Limb (tissue), 2 donors: ENCODE data around the gene EML4.
A peak's percentile ranks its signal among the peaks of the same experiment; 100 is the strongest.
"Not testable (repeated sequence)": the region's sequence is repeated elsewhere in the genome, so short reads cannot be mapped to it uniquely, and the experiment has no call there.

ENCODE experiments used
- DNase-seq, 2 donors: peaks; one replicate each; pipeline ENCODE4 v3.0.0-alpha.2; 2016; ENCODE audit errors: extremely low spot score in 2 of 2

Gene EML4

DNA sequence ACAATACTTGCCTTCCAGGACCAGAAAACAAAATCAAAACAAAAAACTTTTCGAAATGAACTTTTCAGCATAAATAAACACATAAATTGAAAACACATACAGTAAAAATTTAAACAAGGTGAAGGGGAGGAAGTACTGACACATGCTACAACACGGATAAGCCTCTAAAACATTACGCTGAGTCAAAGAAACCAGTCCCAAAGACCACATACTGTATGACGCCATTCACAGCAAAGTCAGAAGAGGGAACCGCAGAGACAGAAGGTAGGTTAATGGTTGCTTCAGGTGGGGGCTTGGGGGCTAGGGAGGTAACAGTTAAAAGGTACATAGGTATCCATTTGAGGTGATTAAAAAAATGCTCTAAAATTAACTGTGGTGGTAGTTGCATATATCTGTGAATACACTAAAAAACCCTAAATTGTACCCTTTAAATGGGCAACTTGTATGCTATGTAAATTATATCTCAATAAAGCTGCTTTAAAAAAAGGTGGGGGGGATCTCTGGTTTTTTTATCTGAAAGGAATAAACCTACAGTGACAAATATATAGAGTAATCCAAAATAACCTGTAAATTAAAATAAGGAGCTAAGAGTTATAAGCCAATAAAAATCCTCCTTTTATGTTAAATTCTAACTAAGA, 184.8 kb downstream of the EML4 start:
- DNase-seq, result no peak

DNA sequence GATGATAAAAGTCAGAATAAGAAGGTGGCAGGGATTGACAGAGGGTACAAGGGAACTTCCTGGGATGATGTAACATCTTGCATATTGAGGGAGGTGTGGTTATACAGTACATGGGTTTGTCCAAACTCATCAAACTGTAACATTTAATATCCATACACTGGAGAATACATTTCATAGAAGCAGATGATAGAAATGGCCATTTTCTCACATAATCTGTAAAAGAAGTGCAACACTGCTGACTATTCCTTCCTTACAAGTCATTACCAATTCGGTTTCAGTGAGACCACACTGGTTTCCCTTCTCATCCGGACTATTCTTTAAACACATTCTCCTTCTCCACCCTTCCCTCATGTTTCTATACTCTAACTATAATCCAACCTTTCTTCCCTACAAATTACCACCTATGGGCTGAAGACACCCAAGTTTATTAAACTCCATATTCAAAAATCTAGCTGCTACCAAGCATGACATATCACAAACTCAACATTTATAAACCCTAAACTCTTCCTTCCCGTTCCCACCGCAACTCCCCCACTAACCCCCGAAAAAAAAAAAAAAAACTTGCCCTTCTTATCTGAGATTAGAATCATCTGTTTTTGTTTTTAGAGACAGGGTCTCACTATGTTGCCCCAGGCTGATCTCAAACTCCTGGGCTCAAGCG, 190.3 kb downstream of the EML4 start:
- no peak for DNase-seq

DNA sequence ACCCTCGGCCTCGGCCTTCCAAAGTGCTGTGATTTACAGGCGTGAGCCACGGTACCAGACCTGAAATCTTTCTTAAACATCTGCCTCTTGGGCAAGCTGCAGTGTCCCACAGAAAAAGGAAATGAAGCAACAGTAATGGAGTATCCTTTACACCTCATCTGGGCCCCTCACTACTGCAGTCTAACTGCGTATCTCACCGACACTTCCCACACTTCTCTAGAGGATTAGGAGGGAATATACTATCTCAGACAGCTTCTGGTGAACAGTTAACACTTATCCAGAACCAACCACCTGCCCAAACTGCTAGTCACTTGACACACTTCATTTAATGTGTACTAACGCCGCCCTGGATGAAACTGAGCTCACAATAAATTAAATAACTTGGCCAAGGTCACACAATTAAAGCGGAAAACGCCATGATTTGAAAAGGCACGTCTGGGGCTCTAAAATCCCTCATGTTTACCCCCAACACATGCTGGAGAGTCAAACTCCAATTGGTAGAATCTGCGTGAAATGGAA, 190.9 kb downstream of the EML4 start:
- no peak for DNase-seq

DNA sequence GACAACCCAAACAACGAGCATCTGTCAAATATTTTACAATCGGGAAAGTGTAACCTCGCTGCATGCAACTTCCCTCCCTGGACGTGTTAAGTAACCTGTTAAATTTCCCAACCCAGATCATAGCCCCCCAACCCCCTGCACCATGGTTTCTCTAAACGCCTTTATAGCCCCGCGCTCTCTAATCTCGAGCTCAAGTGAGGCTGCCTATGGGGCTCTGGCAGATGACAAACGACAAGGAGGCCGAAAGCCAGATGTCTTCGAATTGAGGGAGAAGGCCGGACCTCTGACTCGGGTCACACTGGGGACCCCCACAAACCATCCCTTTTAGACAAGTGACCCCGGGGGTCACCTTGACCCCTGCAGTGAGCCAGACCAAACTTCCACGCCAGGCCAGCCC, 191.3 kb downstream of the EML4 start:
- no peak for DNase-seq

DNA sequence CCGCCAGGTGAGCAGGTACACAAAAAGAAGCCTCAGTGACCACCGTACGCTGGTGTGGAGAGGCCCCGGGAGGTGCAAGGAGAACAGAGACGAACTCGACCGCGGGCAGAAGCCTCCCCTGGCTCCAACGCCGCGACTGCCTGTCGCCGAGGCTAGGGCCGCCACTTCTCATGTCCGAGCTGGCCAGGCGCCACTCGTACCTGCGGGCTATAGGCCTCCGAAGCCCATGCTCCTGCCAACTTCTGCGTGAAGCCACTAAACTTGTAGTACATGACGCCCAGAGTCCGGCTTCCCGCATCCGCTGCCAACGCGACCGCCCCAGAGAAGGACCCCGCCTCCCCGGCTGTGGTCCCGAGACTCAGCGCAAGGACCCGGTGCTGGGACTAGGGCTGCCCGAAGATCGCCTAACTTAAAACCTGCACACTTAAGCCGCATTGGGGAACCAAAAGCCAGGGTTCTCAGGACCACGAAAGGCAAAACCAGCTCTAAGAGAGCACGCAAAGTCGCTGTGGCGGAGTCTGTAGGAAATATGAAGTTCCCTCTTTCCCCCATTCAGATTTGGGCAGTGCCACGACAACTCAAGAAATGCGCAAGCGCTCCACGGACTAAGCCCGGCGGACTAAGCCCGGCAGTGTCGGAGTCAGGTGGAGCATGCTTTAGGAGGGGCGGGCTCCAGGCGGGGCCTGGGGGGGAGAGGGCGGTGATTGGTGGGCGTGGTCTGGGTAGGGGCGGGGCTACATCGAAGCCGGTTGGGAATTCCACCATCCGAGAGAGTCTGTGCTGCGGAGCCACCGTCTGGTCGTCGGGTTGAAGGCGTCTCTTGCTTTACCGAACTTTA, 192.0 kb downstream of the EML4 start, which contains the start of gene COX7A2L:
TSS of gene COX7A2L (minus strand) at position 328 of the 838 bp plus-strand sequence. CDS start at position 272, 56 bp downstream.
- DNase-seq, result peak; percentile 99

DNA sequence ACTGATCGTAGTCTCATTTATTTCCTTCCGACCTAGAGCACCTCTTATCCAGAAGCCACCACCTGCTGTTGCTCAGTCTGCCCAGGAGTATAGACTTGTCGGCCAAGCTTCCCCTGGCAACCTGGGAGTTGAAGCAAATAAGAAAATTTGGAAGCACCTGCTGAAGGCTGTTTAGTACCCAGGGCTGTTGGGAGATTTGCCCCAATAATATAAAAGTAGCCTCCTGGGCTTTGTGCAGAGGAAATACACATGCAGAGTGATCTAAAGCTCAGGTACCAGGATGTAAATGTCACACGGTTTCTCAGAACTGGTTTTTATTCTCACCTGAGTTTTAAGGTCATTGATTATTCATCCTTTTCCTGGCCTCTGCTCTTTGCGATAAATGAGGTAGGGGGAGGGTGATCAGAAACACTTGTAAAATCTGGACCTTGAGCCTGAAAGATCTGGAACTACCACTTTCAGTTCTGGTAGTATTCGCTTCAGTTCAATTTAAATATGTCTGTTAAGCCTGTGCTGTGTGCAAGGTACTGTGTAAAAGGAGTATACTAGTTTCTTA, 192.7 kb downstream of the EML4 start:
- no peak for DNase-seq

DNA sequence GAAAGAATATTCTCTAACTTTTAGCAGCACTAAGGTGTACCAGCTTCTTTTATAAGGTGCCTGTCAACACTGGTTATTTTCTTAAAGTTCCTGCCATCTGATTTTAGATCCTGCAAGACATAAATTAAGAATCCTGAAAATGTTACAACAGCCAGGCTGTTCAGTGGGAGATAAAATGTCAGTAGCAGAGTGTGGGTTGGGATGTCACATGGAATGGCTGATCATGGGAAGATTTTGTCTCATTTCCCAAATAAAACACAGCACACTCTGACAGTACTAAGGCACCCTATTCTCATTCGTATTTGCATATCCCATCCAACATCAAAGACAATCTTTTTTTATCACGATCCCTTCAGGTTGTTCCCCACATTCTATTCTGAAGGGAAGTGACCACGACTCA, 194.3 kb downstream of the EML4 start:
- no peak for DNase-seq

DNA sequence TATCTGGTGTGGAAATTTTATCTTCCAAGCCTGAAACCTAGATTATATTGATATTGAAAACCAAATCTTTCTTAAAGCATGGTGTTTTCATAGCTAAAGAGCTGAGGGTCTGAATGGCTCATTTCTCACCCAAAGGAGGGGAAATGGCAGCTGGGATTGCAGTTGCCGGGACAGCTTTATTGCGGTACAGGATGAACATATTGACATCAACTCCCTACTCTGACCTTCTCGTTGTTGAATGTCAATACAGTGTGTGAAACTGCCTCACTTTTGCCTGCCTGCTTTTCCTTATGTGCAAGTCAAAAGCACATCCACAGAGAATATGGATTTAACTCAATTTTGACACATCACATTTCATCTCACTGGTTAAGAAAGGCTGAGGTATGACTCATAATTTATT, 195.5 kb downstream of the EML4 start:
- DNase-seq, result no peak

DNA sequence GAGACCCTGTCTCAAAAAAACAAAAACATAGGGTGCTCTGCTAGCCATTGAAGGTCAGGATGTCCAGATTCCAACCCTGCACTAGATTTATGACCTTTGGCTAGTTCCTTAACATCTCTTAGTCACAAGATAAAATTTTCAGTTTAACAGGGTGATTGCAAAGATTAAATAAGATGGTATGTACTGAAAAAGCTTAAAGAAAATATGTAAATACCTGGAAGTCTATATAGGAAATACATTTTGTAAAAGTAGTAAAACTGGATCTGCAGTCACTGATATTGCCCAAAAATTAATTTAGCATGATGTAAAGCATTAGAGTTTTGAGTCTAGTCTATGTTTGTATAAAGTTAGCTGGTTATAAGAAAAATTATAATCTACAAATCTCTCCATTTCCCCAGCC, 197.3 kb downstream of the EML4 start:
- DNase-seq, result no peak

DNA sequence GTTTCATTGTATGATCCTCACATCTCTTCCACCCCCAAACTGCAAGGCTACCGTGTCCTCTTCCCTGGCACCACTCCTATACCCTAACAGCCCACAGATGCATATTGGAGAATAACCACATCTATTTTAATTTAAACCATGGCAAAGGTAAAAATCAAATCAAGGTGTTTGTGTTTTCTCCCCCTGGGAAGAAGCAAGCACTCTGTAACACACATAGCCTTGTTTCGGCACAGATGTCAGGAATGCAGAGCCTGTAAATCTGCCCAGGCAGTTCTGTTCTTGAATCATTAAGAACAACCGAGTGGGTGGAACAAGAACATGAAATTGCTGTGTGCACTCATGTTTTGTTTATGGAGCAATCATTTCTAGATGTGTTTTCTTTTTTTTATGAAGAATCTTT, 198.7 kb downstream of the EML4 start:
- no peak for DNase-seq

DNA sequence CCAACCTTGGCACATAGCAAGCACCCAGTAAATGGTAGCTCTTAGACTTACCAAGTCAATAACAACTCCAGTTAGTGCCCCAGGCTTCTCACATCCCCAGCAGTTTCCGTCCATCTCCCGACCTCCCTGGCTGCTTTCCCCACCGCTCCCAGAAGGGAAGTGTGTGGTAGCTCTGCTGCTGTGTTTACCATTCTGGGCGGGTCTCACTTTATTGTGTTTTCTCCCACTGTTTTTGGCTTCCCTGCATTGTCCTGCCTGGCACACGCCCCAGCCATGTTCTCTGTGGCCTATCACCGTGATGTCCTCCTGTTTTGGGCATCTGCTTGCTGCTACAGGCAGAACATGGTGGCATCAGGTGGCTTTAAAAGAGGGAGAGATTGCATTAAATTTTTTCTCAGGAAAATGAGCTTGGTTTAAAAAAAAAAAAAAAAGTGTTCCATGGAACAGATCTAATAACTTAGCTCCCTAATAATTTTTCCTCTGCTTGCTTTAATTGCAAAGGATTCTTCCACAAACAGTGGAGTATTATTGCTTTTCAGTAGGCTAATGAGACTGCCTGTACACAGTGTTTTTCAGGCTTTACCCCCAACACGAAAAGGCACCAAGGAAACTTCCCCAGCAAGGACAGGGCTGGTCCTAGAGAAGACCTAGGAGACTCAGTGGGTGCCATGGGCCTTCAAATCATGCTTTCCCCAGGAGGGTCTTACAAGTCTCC, 199.8 kb downstream of the EML4 start:
- DNase-seq, result no peak

DNA sequence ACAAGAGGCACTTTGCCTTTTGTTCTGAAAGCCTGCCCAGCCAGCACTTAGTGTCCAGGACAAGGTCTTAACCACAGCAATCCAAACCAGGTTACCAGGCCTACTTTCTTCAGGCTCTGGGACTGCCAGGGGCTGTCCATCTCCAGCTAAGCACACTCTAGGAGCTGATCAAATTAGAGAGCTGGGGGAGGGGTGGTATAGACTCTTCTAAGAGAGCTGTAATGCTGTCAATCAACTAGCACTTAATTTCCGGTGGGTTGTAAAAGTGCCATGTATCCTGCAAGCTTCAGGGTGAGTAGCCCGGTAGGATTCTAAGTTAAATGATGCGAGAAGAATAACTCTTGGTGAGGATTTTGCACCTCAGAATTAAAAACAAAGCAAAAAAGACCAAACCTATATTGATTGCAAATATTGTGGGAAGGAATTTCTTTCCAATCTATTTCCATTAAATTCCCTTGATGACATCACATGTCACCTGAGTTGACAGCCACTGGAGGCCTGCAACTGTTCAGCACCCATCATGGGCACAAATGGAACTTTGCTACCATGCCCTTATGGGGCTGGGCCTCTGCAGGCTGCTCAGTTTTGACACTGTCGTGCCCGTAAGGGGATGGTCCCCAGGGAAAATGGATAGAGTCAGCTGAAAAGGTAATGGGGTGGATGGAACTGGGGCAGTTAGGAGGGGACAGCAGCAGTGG, 200.5 kb downstream of the EML4 start:
- no peak for DNase-seq

DNA sequence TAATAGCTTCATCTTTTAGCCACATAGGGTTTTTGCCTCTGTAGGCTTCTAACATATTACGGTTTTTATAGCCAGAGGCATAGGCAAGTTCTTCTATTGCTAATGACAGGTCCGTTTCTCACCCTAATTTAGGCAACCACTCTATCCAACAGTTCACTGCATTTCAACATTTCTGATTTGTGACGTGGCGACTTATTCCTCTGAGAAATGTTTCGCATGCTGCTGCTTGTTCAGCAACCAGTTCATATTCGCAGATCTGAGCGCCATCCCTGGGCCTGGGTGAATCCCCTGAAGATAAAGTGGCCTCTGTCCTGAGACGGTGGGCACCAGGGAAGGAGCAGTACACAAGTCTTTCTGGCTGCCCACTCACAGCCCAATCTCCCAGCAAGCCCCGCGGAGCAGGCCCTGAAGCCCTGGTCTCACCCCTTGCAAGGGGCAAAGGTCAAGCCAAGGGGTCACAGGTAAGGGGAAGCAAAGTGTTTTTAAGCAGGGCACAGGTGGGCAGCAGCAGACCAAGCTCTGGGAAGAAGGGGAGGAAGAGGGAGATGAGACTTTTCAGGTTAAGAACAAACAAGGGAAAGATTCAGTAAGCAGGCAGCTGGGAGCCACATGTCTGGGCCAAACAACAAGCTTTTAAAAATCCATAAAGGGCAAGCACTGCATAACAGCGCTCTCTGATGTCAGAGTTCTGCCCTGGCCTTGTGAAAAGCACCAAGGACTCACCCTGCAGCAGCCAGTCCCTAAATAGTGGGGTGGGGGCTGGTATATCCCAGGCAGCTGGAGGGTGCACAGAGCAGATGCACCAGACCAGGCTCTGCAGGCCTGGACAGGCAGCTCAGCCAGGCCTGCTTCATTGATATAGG, 202.7 kb downstream of the EML4 start:
- no peak for DNase-seq

DNA sequence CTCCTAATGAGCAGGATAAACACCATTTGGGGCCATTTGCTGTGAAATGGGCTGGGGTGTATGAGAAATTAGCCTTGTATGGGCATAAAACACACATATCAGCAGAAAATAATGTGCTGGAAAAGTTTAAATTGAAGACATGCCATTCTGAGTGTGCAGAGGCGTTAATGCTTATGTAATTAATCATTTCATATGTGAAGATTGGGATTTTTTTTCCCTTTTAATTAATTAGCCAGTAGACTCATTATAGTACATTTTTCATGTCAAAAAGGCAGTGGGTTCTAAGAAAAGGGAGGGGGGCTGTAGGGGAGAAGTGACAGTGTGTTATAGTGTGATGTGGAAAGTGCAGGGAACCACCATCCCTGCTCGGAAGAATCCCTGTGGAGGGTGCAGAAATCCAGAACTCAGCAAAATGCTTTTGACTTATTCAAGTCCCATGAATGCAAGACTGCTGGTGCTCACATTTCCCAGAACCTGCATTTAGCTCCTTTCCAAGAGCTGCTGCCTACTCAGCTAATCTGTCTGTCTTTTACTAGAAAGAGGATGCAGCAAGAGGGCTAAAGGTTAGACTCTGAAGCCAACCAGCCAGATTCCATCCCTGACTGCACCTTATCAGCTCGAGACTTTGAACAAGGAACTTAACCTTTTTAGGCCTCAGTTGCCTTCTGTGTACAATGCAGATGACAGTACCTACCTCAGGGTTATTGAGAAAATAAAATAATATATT, 203.5 kb downstream of the EML4 start:
- no peak for DNase-seq

DNA sequence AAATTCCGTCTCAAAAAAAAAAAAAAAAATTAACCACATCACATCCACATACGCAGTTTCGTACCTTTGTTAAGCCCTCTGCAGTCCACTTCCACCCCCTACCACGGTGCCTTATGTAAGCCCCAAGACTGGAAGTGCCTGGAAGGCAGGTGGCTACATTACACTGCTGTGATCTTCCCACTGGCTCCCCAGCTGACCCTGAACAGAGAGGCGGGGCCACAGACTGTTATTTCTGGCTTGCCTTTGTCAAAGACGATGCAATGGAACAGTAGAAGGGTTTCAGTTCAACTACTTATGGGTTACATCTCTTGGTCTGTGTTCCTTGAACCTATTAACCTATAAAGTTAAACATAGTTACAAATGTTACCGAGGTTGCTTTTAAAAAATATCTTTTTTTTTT, 207.6 kb downstream of the EML4 start:
- no peak for DNase-seq

DNA sequence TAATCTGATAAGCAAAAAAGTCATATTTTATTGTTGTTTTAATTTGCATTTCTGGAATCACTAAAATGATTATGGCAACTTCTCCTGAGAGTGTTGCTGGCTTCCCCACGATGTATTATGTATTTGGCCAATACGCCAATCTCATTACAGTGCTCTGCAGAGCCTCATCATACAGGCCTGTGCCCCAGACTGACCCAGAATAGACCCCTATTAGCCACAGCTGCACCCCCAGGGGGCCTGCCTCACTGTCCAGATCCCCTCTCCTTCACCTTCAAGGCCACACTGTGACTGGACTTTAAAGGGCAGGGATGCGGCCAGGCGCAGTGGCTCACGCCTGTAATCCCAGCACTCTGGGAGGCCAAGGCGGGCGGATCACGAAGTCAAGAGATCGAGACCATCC, 209.3 kb downstream of the EML4 start:
- DNase-seq, result no peak

DNA sequence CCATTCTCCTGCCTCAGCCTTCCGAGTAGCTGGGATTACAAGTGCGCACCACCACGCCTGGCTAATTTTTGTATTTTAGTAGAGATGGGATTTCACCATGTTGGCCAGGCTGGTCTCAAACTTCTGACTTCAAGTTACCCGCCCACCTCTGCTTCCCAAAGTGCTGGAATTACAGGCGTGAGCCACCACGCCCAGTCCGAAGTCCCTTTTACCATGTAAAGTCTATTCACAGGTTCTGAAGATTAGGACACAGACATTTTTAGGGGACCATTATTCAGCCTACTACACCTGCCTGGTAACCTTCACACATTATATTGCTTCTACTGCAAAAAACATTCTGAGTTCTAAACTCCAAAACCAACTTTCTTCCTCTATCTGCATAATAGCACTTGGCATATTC, 210.9 kb downstream of the EML4 start:
- DNase-seq, result not testable (repeated sequence)

DNA sequence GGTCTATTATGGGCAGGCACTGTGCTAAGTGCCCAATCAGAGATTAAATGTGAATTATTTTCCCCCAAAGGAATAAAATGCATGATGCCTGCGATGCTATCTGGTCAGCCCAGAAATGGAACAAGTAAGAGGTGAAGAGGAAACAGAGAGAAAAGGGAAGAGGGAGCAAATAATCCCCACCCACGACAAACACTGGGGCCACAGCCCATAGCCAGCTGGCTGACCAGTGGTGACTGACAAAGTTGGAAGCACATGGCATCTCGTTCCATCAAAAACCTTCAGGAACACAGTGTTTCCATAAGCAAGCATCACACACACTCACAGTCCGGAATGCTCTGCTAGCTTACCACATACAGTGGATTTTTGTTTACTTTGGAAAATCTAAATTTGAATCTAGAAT, 213.0 kb downstream of the EML4 start:
- no peak for DNase-seq
